A673 (cell line): ENCODE measurements around the gene UACA. TPM values are rescaled to one million over a fixed set of nuclear protein-coding genes. Genes with fewer than 3 reads are reported as not detected.

Experiments used
- BruUV-seq: library from RNA; stranded (reverse); fragments of 400-500 nt; replicated peaks from 2 replicates; lab custom pipeline; 2021; lab: Mats Ljungman, UMichigan
- CTCF ChIA-PET: fragments of 300-600 bp; sonication (Branson Sonifier 250); formaldehyde crosslinking; loops from one replicate; lab custom pipeline; 2022; ENCODE audit warnings: antibody characterized with exemption; lab: Charles Lee
- POLR2A ChIA-PET: fragments of 300-600 bp; sonication (Branson Sonifier 250); formaldehyde crosslinking; loops from one replicate; lab custom pipeline; 2022; ENCODE audit warnings: antibody characterized with exemption; ENCODE audit not compliant: low non-redundant PET; lab: Charles Lee
- DNase-seq: peaks from one replicate; pipeline ENCODE4 v3.0.0-alpha.2; 2015; ENCODE audit warnings: low spot score
- H3K27ac ChIP-seq: fragments of 200-600 bp; sonication (generic); 2 replicates; pipeline ENCODE4 v1.5.1; 2016; ENCODE audit warnings: mixed run types, low read depth, mild to moderate bottlenecking, mixed read lengths, antibody characterized with exemption, low read length; ENCODE audit not compliant: poor library complexity, severe bottlenecking
- H3K27me3 ChIP-seq: fragments of 200-600 bp; sonication (generic); replicated peaks from 2 replicates; pipeline ENCODE4 v1.6.1; 2017; ENCODE audit warnings: mixed run types, low read depth, mild to moderate bottlenecking, mixed read lengths, antibody characterized with exemption, low read length; ENCODE audit not compliant: insufficient read depth, poor library complexity
- H3K36me3 ChIP-seq: fragments of 200-600 bp; sonication (generic); 2 replicates; pipeline ENCODE4 v1.6.1; 2016; ENCODE audit warnings: mixed run types, mild to moderate bottlenecking, mixed read lengths, antibody characterized with exemption, low read length; ENCODE audit not compliant: insufficient read depth, poor library complexity, severe bottlenecking
- H3K4me1 ChIP-seq: fragments of 200-600 bp; sonication (generic); 2 replicates; pipeline ENCODE4 v1.6.1; 2017; ENCODE audit warnings: mixed run types, mild to moderate bottlenecking, mixed read lengths, antibody characterized with exemption, low read length; ENCODE audit not compliant: insufficient read depth, poor library complexity, severe bottlenecking
- H3K4me3 ChIP-seq: fragments of 200-600 bp; sonication (generic); 2 replicates; pipeline ENCODE4 v1.5.1; 2016; ENCODE audit warnings: low read depth, mixed run types, mild to moderate bottlenecking, mixed read lengths, low read length; ENCODE audit not compliant: poor library complexity, severe bottlenecking
- H3K9me3 ChIP-seq: fragments of 200-600 bp; sonication (generic); 2 replicates; pipeline ENCODE4 v1.6.1; 2016; ENCODE audit warnings: mixed run types, low read depth, mild to moderate bottlenecking, mixed read lengths, antibody characterized with exemption, low read length; ENCODE audit not compliant: poor library complexity, severe bottlenecking
- CTCF ChIP-seq: fragments of 300-800, 200-600 bp; sonication (generic); conservative IDR thresholded peaks from 2 replicates; pipeline ENCODE4 v1.5.1; 2017; ENCODE audit warnings: low read depth, mild to moderate bottlenecking, antibody characterized with exemption, low read length, moderate library complexity, mixed read lengths
- EZH2 ChIP-seq: fragments of 200-600 bp; sonication (generic); IDR thresholded peaks from 2 replicates; pipeline ENCODE4 v1.6.1; 2017; ENCODE audit warnings: borderline replicate concordance, low read depth, mild to moderate bottlenecking, mixed read lengths, antibody characterized with exemption, low read length; ENCODE audit not compliant: poor library complexity, severe bottlenecking
- intact Hi-C: fragments of 100-400 bp; cut with micrococcal nuclease; formaldehyde crosslinking; loops from one replicate; pipeline ENCODE4 v1.10.0; 2022; ENCODE audit not compliant: unreplicated experiment
- total RNA-seq: library from RNA; stranded (reverse); gene quantifications from 2 replicates; pipeline ENCODE4 v1.2.3, GENCODE V29; 2021

Gene UACA
- total RNA-seq, 1 experiment from 2014 or later = 26.9 TPM

GRCh38 chr15:70701171-70701570 is 62.2 kb downstream of the UACA start:
- no peaks in the 10 kb centered on the region for H3K9me3 ChIP-seq
- ChIA-PET CTCF (interaction anchor here (1.1 kb wide), 1 partner anchor 21 kb away, joined by 4 read pairs; no protein-coding TSS in a partner anchor), POLR2A (no interaction called here)
- intact Hi-C loops = no loop called here
- no peak for TF ChIP-seq CTCF
- no peak for TF ChIP-seq EZH2
- BruUV-seq = TSS peak; percentile 72
- no peaks in the 10 kb centered on the region for H3K27me3 ChIP-seq
- peaks cover 47% of the 10 kb centered on the region for H3K4me1 ChIP-seq
- peak overlapping the region; percentile 72 for H3K27ac ChIP-seq
- no peaks in the 10 kb centered on the region for H3K36me3 ChIP-seq
- no peak for DNase-seq
- peak overlapping the region; percentile 44 for H3K4me3 ChIP-seq

DNA sequence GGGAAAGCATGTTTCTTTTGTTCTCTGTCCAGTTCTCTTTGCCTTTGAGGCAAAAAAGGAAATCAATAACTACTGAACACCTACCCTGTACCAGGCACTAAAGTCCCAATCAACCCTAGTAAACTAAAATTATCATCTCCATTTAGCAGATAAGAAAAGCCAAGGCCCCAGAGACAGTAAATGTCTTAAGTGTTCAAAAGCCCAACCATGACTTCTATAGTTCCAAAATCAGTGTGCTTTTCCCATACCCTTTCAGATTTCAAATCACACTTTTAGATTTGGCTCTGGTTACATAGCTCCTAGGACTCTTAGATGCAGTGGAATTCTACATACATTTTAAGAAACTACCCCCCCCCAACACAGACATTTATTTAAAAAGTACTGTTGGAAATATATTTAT is 63.5 kb downstream of the UACA start:
- Histone ChIP-seq H3K9me3 (no peaks in the 10 kb centered on the region), H3K4me3 (no peak overlapping the region), H3K27me3 (no peaks in the 10 kb centered on the region), H3K36me3 (no peaks in the 10 kb centered on the region), H3K27ac (peak overlapping the region; percentile 16), H3K4me1 (peaks cover 47% of the 10 kb centered on the region)
- ChIA-PET POLR2A (no interaction called here), CTCF (no interaction called here)
- intact Hi-C loops = no loop called here
- no TSS peak for BruUV-seq
- DNase-seq = no peak
- TF ChIP-seq EZH2 (no peak), CTCF (no peak)

GRCh38 chr15:70698836-70699390 is 64.4 kb downstream of the UACA start:
- POLR2A ChIA-PET = no interaction called here
- CTCF ChIA-PET = no interaction called here
- no peaks in the 10 kb centered on the region for H3K36me3 ChIP-seq
- H3K27ac ChIP-seq = no peak overlapping the region
- no TSS peak for BruUV-seq
- no peaks in the 10 kb centered on the region for H3K9me3 ChIP-seq
- TF ChIP-seq EZH2 (no peak), CTCF (no peak)
- peaks cover 47% of the 10 kb centered on the region for H3K4me1 ChIP-seq
- intact Hi-C loops = no loop called here
- DNase-seq = no peak
- no peaks in the 10 kb centered on the region for H3K27me3 ChIP-seq
- H3K4me3 ChIP-seq = no peak overlapping the region
